Suppressor macrophage treated with lipopolysaccharide for 1 hour (primary cell): ENCODE data around the gene S100A14.
"Not testable (repeated sequence)": the region's sequence is repeated elsewhere in the genome, so short reads cannot be mapped to it uniquely, and the experiment has no call there.

Source experiments
- DNase-seq, 3 donors: peaks; one replicate each; pipeline ENCODE4 v3.0.0-alpha.2; 2020 to 2022

S100A14 gene

GRCh38 chr1:153614906-153615305 is 1.2 kb downstream of the S100A14 start:
- DNase-seq = no peak

DNA sequence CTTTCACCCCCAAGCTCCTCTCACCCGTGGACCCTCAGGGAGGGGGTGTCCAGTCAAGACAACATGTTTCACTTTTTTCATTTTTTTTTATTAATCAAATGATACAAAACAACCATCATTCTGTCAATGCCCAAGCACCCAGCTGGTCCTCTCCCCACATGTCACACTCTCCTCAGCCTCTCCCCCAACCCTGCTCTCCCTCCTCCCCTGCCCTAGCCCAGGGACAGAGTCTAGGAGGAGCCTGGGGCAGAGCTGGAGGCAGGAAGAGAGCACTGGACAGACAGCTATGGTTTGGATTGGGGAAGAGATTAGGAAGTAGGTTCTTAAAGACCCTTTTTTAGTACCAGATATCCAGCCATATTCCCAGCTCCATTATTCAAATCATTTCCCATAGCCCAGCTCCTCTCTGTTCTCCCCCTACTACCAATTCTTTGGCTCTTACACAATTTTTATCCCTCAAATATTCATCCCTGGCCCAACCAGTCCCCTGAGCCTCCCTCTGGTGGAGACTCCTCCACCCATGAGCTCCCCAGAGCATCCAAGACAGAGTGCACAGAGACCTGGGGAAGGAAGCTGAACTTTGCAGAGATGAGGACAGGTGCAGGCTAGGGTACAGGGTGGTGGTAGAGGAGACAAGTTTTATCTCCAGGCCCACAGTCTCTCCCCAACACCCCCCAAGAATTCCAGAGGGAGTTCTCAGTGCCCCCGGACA is 1.8 kb downstream of the S100A14 start:
- no peak for DNase-seq

DNA sequence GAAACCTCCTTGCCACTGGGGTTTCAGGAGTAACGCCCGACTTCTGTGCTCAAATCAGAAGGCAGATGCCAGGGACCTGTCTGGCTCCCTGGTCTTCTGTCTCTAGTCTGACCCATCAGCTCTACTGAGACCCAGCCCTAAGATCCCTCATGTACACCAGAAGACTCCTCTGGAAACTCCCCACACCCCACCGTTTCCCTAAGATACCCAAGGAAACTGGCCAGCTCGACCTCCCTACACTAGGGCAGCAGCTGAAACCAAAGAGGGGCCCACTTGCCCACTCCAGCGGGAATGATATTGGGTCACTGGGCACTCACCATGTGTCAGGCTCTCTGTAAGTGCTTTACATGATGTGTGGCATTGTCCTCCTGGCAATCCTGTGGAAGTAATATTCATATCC is 2.7 kb downstream of the S100A14 start:
- no peak for DNase-seq

- no peak for DNase-seq
Observed at GRCh38 chr1:153612755-153613331, 3.3 kb downstream of the S100A14 start, which contains the start of gene S100A16. Gene S100A16 (minus strand): TSS chr1:153613137. CDS start chr1:153608151, 4,986 bp downstream.

DNA sequence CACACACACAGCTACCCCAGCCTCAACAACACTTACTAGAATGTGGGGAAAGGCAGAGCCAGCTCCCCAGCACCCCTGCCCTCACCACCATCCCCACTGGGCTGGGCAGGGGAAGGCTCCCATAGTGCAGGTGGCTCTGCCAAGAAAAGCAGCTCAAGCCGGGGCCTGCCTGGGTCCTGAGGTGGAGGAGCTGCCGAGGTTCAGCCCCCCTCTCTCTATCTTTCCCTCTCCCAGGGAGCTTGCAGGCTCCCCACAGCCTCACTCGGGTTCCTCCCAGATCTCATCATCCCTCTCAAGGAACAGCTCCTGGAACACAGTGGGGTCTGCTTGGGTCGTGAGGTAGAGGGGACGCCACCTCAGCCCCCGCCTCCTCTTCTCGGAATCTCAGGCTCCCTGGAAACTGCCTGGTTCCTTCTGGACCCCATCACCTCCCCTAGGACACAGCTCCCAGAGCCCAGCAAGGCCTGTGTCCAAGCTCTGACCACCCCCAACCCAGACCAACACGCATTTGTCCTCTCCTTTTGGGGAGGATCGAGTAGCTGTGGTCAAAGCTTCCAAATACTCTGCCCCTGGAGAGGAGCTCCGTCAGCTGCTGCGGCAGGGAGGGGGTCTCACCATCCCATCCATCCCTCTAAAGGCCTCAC is 3.9 kb downstream of the S100A14 start:
- DNase-seq = no peak

DNA sequence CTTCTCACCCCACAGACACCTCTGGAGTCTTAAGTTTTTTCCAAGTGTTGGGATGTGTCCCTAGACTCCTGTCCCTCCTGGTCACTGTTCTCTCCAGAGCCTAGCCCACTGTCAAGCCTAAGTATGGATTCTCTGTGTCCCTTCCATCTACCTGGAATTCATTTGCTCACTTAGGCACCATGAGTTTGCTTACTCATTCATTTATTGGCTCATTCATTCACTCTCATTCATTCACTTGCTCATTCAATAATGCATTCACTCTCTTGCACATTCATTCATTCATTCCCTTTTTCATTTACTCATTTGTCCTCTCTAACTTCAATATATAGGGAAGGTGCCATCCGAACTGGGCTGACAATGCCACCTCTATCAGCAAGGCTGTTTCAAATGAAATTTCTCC is 4.8 kb downstream of the S100A14 start:
- DNase-seq = no peak

DNA sequence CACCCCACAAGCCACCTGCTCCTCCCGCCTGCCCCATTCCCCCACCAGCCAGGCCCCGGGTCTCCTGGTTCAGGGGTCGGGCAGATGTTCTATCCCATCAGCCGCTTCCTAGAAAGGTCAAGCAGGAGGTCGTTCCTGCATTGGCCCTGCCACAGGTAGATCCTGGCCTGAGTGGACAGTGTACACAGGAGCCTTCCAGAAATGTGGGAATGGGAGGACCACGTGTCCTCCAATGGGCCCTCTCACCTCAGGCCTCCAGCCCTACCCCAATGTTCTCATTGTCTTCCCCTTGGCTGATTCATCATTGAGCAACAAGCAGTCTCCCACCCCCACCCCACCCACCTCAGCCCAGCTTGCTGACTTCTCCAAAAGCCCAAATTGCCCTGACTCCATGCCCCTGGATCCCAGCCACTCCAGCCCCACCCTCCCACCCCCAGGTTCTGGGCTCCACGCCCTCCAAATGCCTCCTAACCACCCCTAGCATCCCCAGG is 5.3 kb downstream of the S100A14 start:
- peak; percentile 66 to 76 (median 74) for DNase-seq

DNA sequence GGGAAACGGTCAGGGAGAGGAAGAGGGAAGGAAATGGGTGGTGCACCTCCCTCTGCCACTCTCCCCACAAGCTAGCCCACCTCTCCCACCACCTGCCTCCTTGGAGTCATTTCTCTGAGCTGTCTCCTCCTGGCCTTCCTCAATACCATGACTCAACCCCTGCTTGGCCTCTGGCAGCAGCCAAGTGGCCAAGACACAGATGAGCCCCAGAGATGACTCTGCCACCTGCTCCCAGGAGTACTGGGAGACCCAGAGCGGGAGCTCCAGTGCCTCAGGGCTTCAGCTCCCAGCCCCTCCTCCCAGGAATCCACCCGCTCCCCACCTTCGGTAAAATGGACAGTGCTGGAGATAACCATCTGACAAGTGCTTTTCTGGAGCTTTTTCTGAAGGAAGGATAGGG is 5.8 kb downstream of the S100A14 start:
- peak; percentile 38 to 54 (median 54) for DNase-seq

DNA sequence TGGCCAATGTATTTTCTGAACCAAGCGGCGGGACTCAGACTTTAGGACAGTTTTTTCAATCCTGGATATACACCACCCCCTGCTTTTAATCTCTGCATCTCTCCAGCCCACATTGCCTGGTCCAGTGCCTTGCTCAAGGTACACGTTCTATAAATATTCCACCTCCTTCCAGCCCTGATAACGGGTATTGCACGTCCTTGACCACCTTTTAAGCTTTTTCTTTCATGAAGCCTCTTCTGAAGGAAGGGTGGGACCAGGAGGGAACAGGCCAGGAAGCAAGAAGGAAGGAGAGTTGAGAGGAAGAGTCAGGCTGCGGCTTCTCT is 6.6 kb downstream of the S100A14 start:
- DNase-seq = no peak

DNA sequence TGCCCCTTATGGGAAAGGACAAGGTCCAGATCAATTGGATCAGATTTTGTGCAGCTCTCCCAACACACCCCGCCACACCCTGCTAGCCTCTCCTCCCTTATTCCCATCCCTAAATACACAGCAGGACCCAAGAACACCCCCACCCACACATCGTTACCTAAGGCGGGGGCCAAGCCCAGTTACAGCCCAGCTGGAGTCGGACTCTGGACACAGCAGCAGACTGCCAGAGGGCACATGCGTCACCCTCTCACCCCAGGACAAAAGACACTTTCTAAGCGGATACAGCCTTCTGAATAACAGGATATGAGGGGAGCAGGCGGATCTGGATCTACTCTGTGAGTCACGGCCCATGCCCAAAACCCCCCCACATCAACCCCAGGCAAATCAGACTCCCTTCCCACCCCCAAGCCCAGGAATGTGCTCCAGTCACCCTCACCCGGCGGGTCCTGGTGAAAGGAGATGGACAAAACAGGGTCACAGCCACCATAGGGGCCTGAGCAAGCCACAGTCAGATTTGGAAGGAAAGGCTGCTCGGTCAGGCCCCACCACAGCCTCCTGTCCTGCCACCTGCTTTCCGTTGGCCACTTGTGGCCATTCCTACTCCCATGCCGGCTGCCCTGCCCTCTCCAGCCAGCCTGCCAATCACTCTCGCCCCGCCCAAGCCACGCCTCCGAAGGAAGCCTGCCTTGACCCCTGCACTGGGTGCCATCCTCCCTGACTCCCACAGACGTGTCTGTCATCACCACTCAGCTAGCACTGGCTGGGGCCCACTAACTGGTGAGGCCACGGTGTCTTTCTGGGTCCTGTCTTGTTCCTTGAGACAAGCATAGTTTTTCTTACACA is 7.2 kb downstream of the S100A14 start:
- peak; percentile 66 to 76 (median 69) for DNase-seq

DNA sequence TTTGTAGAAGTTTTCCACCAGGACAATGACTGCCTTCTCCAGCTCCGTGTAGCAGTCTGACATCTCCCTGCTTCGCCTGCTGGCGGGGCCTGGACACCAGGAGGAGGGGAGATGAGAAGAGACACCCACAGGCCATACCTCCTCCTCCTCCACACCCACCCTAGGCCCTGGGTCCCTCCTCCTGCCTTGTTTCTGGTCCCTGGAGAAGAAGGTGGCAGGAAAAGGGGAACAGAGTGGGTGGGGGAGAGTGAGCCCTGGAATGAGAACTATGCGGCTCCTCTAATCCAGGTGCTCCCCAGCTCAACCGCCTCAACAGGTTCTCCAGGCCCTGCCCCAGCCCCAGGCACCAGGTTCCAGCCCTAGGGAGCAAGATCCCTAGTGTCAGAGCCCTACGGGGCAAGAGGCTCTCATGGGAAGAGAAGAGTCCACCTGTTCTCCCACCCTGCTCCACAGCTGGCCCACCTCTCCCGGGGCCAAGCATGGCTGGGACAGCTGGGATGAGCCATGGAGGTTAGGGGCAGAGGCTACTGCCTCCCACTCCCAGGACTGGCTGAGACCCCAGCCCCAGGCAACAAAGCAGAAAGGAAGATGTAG is 7.9 kb downstream of the S100A14 start:
- no peak for DNase-seq

GRCh38 chr1:153607381-153607780 is 8.7 kb downstream of the S100A14 start:
- no peak for DNase-seq

DNA sequence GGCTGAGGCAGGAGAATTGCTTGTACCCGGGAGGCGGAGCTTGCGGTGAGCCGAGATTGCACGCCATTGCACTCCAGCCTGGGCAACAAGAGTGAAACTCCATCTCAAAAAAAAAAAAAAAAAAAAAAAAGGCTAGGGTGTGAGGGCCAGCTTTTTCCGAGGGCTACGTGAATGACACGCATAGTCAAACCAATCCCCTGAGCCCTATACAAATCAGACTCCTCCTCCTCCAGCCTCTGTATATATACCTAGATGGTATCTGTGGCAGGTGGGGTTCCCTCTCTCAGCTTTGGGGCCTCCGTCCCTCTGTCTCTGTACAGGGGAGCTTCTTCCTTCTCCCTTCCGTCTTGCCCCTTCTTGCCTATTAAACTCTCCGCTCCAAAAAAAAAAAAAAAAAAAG is 9.9 kb downstream of the S100A14 start:
- no peak for DNase-seq

DNA sequence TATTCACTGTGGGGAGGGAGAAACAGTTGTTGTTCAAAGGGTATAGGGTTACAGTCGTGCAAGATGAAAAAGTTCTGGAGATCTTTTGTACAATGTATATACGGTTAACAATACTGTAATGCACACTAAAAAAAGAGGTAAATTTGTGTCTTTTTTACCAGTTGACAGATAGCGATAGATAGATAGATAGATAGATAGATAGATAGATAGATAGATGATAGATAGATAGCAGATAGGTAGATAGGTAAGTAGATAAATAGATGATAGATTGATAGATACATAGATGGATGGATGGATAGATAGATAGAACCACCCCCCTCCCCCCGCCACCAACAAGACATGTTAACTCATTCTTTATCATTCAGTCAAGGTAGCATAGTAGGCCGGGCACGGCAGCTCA is 13.4 kb downstream of the S100A14 start:
- no peak for DNase-seq

- DNase-seq = no peak
Observed at GRCh38 chr1:153599847-153600246, 16.3 kb downstream of the S100A14 start.

GRCh38 chr1:153598309-153599172 is 17.6 kb downstream of the S100A14 start:
- peak; percentile 65 to 83 (median 76) for DNase-seq

DNA sequence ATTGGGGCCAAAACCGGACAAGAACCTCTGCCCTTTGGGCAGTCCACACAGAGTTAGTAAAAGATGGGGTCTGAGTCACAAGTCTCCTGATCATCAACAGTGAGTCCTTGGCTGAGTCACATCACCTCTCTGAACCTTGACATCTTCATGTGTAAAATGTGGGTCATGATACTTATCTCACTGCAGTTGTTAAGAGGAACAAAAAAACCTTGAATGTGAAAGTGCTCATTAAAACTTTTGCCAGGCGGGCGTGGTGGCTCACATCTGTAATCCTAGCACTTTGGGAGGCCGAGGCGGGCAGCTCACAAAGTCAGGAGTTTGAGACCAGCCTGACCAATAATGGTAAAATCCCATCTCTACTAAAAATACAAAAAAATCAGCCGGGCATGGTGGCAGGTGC is 18.9 kb downstream of the S100A14 start:
- peak; percentile 69 to 87 (median 81) for DNase-seq

DNA sequence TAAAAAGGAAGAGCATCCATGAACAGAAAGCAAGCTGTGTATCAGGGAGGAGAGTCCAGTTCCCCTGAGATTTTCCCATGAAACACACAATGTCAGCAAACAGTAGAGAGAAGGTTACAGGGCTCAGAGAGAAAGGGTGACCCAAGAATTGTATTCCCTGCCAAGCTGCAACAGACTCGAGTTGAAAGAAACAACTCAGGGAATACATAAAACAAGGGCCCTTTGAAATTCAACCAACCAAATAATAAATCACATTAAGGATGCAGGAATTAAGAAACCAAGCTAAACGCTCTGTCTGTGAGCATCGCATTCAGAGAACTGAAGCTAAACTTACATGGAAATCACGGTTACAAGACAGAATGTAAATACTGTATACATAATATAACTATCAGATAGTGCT is 23.4 kb downstream of the S100A14 start:
- DNase-seq = no peak

- no peak for DNase-seq
Observed at GRCh38 chr1:153588482-153588881, 27.6 kb downstream of the S100A14 start.

DNA sequence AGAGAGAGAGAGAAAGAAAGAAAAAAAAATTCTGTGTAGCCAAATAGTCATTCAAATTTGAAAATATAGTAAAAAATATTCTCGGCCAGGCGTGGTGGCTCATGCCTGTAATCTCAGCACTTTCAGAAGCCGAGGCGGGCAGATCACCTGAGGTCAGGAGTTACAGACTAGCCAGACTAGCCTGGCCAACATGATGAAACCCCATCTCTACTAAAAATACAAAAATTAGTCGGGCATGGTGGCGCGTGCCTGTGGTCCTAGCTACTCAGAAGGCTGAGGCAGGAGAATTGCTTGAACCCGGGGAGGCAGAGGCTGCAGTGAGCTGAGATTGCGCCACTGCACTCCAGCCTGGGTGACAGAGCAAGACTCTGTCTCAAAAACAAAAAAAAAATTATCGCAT is 28.1 kb downstream of the S100A14 start:
- DNase-seq = not testable (repeated sequence)

- DNase-seq = no peak
Observed at GRCh38 chr1:153587314-153587713, 28.8 kb downstream of the S100A14 start.

- no peak for DNase-seq
Observed at GRCh38 chr1:153586347-153586746, 29.8 kb downstream of the S100A14 start.
